DND-41 (cell line): ENCODE results near the gene AJAP1.
"Not testable (repeated sequence)": the region's sequence is repeated elsewhere in the genome, so short reads cannot be mapped to it uniquely, and the experiment has no call there.

Source experiments
- ATAC-seq: fragments of 200-7000 bp; cut with Tn5 transposase; 3 replicates; pipeline ENCODE4 v1.9.1; 2021; ENCODE audit warnings: low read depth; ENCODE audit not compliant: insufficient read depth
- DNase-seq: peaks from one replicate; pipeline ENCODE4 v3.0.0-alpha.2; 2020
- H2AFZ ChIP-seq: 2 replicates; pipeline ENCODE4 v1.6.0; 2012; ENCODE audit warnings: low read depth, low read length
- H3K27ac ChIP-seq: 2 replicates; pipeline ENCODE4 v1.5.1; 2012; ENCODE audit warnings: low read length, inconsistent platforms
- H3K27me3 ChIP-seq: fragments of 200-600 bp; sonication (generic); 2 replicates; pipeline ENCODE4 v1.6.0; 2012; ENCODE audit warnings: low read length, mild to moderate bottlenecking, inconsistent platforms; ENCODE audit not compliant: insufficient read depth, poor library complexity
- H3K36me3 ChIP-seq: 2 replicates; pipeline ENCODE4 v1.5.1; 2012; ENCODE audit warnings: low read length, inconsistent platforms; ENCODE audit not compliant: insufficient read depth
- H3K4me1 ChIP-seq: 2 replicates; pipeline ENCODE4 v1.5.1; 2012; ENCODE audit warnings: mild to moderate bottlenecking, low read length; ENCODE audit not compliant: insufficient read depth
- H3K4me2 ChIP-seq: 2 replicates; pipeline ENCODE4 v1.6.0; 2012; ENCODE audit warnings: mild to moderate bottlenecking, moderate library complexity, low read length, inconsistent platforms; ENCODE audit not compliant: insufficient read depth
- H3K4me3 ChIP-seq, 2 experiments: fragments of 200-600 bp in 1 of 2; shearing (Covaris generic) in 1 of 2; 2 replicates each; pipeline ENCODE4 v1.5.1; 2012 to 2016; ENCODE audit warnings: inconsistent platforms in 2 of 2, low read length in 2 of 2, mild to moderate bottlenecking in 2 of 2, low read depth in 1 of 2, moderate library complexity in 1 of 2
- H3K79me2 ChIP-seq: 2 replicates; pipeline ENCODE4 v1.6.0; 2012; ENCODE audit warnings: low read length, inconsistent platforms; ENCODE audit not compliant: insufficient read depth
- H3K9ac ChIP-seq: 2 replicates; pipeline ENCODE4 v1.6.0; 2012; ENCODE audit warnings: low read depth, mild to moderate bottlenecking, inconsistent platforms, low read length, moderate library complexity
- H3K9me3 ChIP-seq: 2 replicates; pipeline ENCODE4 v1.5.1; 2012; ENCODE audit warnings: low read length, moderate library complexity, mild to moderate bottlenecking, inconsistent platforms; ENCODE audit not compliant: insufficient read depth, severe bottlenecking
- H4K20me1 ChIP-seq: 2 replicates; pipeline ENCODE4 v1.6.0; 2012; ENCODE audit warnings: low read length; ENCODE audit not compliant: insufficient read depth
- EZH2 ChIP-seq: IDR thresholded peaks from 3 replicates; pipeline ENCODE4 v1.6.1; 2012; ENCODE audit warnings: borderline replicate concordance, low read depth, mild to moderate bottlenecking, moderate library complexity, low read length, inconsistent platforms; ENCODE audit not compliant: severe bottlenecking
- TF ChIP-seq, protein P1 (sequence below): IDR thresholded peaks from 2 replicates; pipeline ENCODE4 v1.5.1; 2012; ENCODE audit warnings: borderline replicate concordance, low read length, moderate library complexity, mild to moderate bottlenecking; ENCODE audit not compliant: poor library complexity, severe bottlenecking; ENCODE audit errors: extremely low read depth

The AJAP1 gene

GRCh38 chr1:4664095-4664494, 9.7 kb downstream of the AJAP1 start:
- no peaks in the 10 kb centered on the region for H3K27me3 ChIP-seq

GRCh38 chr1:4664606-4665005, 10.2 kb downstream of the AJAP1 start:
- no peaks in the 10 kb centered on the region for H3K36me3 ChIP-seq
- no peaks in the 10 kb centered on the region for H3K27me3 ChIP-seq
- H3K79me2 ChIP-seq = no peaks in the 10 kb centered on the region
- H3K9ac ChIP-seq = no peak overlapping the region
- ATAC-seq = no peak
- H3K4me1 ChIP-seq = no peaks in the 10 kb centered on the region
- no peak overlapping the region for H3K27ac ChIP-seq
- H3K4me3 ChIP-seq = no peak overlapping the region
- no peaks in the 10 kb centered on the region for H3K9me3 ChIP-seq
- no peak for TF ChIP-seq EZH2
- TF ChIP-seq, protein P1, sequence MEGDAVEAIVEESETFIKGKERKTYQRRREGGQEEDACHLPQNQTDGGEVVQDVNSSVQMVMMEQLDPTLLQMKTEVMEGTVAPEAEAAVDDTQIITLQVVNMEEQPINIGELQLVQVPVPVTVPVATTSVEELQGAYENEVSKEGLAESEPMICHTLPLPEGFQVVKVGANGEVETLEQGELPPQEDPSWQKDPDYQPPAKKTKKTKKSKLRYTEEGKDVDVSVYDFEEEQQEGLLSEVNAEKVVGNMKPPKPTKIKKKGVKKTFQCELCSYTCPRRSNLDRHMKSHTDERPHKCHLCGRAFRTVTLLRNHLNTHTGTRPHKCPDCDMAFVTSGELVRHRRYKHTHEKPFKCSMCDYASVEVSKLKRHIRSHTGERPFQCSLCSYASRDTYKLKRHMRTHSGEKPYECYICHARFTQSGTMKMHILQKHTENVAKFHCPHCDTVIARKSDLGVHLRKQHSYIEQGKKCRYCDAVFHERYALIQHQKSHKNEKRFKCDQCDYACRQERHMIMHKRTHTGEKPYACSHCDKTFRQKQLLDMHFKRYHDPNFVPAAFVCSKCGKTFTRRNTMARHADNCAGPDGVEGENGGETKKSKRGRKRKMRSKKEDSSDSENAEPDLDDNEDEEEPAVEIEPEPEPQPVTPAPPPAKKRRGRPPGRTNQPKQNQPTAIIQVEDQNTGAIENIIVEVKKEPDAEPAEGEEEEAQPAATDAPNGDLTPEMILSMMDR = no peak
- no peak for DNase-seq
- H4K20me1 ChIP-seq = no peaks in the 10 kb centered on the region
- no peak overlapping the region for H2AFZ ChIP-seq
- no peak overlapping the region for H3K4me2 ChIP-seq

More at GRCh38 chr1:4664095-4664494, 9.7 kb downstream of the AJAP1 start:
- no peak for TF ChIP-seq EZH2
- TF ChIP-seq, protein P1 = no peak
- DNase-seq = no peak
- no peaks in the 10 kb centered on the region for H3K4me1 ChIP-seq
- H3K4me3 ChIP-seq = no peak overlapping the region
- no peaks in the 10 kb centered on the region for H3K9me3 ChIP-seq
- no peak overlapping the region for H2AFZ ChIP-seq
- no peak overlapping the region for H3K27ac ChIP-seq
- H3K79me2 ChIP-seq = no peaks in the 10 kb centered on the region
- H4K20me1 ChIP-seq = no peaks in the 10 kb centered on the region
- H3K4me2 ChIP-seq = no peak overlapping the region
- H3K36me3 ChIP-seq = no peaks in the 10 kb centered on the region
- no peak for ATAC-seq
- no peak overlapping the region for H3K9ac ChIP-seq

- DNase-seq = no peak
- no peaks in the 10 kb centered on the region for H3K9me3 ChIP-seq
- H3K79me2 ChIP-seq = no peaks in the 10 kb centered on the region
- no peak for ATAC-seq
- H3K27ac ChIP-seq = no peak overlapping the region
- no peak overlapping the region for H3K9ac ChIP-seq
- no peak overlapping the region for H2AFZ ChIP-seq
- no peak overlapping the region for H3K4me2 ChIP-seq
- no peak overlapping the region for H3K4me3 ChIP-seq
- no peaks in the 10 kb centered on the region for H3K4me1 ChIP-seq
- no peaks in the 10 kb centered on the region for H3K27me3 ChIP-seq
- H4K20me1 ChIP-seq = no peaks in the 10 kb centered on the region
- TF ChIP-seq, protein P1 = no peak
- no peak for TF ChIP-seq EZH2
- H3K36me3 ChIP-seq = no peaks in the 10 kb centered on the region
Measured at GRCh38 chr1:4665456-4665855, 11.0 kb downstream of the AJAP1 start.

DNA sequence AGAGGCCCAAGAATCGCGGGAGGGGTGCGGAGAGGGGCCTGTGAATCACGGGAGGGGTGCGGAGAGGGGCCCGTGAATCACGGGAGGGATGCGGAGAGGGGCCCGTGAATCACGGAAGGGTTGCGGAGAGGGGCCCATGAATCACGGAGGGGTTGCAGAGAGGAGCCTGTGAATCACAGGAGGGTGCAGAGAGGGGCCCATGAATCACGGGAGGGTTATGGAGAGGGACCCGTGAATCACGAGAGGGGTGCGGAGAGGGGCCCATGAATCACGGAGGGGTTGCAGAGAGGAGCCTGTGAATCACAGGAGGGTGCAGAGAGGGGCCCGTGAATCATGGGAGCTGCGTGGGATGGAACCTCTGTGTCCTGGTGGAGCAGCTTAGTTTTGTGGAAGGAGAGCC, 12.3 kb downstream of the AJAP1 start:
- H3K9ac ChIP-seq, ATAC-seq, H3K9me3 ChIP-seq, H3K36me3 ChIP-seq, H3K4me3 ChIP-seq, H3K79me2 ChIP-seq, DNase-seq, H3K27me3 ChIP-seq, H2AFZ ChIP-seq, H4K20me1 ChIP-seq, H3K27ac ChIP-seq, H3K4me1 ChIP-seq, H3K4me2 ChIP-seq: not testable (repeated sequence)
